ENCODE results near the gene NOL4L.

- TF ChIP-seq EZH2 (IDR thresholded peaks at IDR 0.05) (no peak), CTCF (IDR thresholded peaks at IDR 0.05) (no peak)
These were observed 107.3 kb downstream of the NOL4L start for GRCh38 chr20:32477594-32478512.

Data from neural progenitor cell (in vitro differentiated cells).